T-helper 22 cell (primary cell): Measurements from ENCODE around the gene MINDY4.

Source experiments
- DNase-seq: peaks from one replicate; pipeline ENCODE4 v3.0.0-alpha.2; 2020; ENCODE audit warnings: low read depth

Gene MINDY4

DNA sequence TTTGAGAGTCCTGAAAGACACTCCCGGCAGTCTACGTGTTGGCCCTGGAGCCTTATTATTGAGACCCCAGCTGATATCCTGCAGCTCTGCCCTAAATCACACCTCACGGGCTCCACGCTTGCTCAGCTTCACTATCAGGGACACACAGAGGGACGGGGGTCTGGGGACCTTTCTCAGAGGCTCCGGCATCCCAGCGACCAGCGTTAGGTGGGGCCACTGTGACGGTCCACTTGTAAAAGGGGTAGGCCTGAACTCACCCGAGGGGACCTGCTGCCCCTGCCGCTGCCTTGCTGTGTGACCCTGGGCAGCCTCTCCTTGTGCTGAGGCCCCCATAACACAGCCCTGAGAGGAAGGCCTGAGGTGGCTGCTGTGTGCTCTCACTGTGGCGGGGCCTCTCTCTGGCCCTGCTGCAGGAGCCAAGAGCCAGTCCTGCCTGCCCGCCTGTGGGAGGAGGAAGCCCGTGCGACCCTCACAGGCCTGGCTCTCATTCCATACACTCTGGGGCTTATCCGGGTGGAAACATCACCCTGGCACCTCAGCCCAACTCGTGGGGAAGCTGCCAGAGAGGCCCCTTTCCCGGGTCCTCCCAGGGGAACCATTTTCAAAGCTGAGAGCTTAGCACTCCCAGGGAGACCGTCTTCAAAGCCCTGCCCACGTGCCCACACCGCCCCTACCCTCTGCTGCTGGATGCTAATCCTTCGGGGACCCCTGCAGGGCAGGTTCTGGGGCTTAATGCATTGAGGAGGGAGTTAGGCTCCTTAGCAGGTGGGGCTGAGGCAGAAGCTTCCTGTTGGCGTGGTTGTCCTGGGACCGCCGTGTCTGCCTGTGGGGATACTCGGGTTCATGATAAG, 162.1 kb downstream of the MINDY4 start:
- no peak for DNase-seq

DNA sequence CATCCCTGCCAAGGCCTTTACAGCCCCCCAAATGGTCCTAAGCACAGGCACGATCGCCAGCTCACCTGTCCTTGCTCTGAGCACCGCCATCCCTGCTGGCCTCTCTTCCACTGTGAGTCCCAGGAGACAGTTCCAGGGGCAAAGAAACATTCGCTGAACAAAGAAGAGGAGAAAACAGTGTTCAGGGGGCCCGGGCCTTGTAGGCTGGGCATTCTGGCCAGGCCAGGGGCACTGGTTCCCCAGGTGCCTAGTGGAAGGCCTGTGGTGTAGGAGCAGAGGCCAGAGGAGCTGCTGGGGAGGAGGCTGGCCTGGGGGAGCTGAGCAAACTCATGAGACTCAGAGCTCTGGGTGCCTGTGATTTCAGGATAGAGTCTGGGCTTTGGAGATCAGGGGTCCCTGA, 163.0 kb downstream of the MINDY4 start:
- DNase-seq: no peak

DNA sequence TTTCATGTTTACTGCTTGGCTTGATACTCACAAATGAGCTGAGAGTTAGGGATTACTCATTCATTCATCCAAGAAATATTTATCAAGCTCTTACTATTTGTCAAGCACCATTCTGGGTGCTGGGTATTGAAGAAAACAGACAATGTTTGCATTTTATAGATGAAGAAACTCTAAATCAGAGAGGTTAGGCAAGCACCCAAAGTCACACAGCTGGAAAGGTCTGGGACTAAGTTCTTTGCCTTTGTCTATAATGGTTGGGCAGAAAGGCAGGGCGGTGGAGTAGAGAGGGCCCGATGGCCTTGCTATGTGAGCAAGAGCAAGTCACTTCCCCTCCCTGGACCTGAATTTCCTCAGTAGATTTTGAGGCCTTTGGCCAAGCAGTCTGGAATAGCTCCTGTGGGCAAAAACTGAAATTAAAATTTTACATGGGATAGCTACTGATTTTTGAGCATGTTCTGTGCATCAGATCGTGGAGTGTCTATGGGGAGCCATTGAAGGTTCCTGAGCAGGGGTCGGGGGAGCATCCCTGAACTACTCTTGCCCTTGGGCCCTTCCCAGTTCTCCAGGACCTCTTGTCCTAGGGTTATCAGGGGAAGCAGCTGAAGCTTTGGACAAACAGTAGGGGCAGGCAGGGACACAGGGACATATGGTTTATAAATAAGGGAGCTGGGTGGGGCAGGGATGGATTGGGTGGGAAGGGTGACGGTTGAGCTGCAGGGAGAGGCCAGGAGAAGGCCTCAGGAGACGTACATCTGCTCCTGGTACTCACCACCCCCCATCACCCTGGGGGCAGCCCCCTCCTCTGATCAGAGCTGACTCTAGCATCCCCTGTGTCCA, 163.7 kb downstream of the MINDY4 start:
- no peak for DNase-seq

DNA sequence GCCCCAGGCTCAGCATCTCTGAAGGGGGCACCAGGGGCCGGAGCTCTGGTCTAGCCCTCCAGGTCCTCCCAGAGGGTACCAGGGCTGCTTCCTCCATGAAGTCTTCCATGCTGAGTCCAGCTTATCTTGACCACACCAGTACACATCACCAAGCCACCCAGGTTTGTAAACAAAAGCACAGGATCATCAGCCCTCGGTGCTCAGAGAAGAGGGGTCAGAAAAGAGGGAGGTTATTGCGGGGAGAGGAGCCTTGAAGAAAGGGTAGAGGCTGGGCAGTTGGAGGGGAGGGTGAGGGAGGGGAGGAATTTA, 164.3 kb downstream of the MINDY4 start:
- DNase-seq: no peak

DNA sequence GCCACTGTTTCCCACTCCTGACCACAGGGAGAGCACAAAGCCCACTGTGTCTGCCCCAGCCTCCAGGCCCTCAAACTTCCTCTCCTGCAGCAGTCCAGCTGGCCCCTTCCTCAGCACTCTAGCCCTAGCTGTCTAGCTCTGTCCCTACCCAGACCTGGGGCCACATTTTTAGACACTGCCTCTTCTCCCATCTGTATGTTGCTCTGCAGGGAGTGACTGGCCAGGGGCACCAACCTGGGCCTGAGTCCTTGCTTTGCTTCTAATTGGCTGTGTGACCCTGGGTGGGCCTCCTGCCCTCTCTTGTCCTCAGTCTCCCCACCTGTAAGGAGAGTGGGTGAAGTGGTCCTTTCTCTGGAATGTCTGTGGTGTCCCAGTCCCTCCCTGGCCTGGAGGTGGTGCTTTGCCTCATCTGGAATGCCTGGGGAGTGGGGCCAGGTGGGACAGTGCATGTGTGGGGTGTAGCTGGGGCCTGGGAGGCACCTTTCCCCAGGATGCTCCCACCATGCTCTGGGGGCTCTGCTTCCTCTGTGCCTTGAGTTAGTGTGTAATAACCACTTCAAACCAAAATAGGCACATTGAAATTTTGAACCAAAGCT, 165.5 kb downstream of the MINDY4 start:
- no peak for DNase-seq

DNA sequence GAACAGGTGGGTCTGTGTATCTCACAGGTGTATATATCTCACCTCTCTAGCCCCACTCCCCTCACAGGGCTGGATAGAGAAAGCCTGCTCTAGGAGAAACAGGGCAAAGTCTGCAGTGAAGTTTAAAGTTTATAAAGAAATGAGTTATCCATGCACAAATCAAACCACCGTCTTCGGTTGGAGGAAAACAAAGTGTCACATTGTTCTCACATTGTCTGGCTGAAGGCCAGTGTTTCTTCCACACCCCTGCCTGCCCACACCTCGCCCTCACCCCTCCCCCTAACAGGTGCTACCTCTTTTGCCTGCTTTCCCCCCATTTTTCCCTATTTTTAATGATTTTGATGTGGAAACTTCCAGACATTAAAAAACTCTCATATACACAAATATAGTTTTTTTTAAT, 166.2 kb downstream of the MINDY4 start:
- no peak for DNase-seq

DNA sequence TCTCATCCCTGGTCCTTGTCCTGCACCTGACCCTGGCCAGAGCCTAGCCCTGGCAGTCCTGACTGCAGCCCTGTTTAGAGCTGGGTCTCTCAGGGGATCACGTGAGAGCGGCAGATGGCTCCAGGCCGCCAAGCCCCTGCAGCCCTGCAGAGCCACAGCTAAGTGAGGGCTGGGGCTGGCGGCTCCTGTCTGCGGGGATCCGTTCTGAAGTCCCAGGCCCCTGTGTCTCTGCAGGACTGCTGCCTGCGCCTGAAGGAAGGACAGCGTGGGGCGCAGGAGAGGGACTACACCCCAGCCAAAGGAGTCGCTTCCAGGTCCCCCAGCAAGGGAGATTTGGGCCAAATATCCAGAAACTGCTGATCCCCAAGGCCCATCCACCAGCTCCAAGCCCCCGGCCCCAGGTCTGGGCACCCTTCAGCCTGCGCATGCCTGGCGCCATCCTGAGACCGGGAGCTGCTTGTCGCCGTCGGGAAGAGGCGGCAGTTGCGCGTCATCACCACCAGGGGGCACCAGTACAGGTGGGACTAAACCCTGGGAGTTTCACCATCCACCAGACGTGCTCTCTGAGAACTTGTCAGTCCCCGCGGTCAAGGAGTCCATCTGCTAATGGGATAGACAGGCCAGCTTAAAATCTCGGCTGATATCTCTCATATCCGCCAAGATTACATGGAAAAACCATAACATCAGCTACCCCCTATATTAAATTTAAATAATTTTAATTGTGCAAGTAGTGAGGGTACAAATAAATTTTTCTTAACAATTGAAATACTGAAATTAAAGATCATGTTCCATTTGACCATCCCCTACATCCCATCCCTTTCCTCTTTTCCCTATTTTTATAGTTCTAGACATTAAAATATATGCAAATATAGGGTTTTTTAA, 167.5 kb downstream of the MINDY4 start:
- DNase-seq: peak; percentile 15

DNA sequence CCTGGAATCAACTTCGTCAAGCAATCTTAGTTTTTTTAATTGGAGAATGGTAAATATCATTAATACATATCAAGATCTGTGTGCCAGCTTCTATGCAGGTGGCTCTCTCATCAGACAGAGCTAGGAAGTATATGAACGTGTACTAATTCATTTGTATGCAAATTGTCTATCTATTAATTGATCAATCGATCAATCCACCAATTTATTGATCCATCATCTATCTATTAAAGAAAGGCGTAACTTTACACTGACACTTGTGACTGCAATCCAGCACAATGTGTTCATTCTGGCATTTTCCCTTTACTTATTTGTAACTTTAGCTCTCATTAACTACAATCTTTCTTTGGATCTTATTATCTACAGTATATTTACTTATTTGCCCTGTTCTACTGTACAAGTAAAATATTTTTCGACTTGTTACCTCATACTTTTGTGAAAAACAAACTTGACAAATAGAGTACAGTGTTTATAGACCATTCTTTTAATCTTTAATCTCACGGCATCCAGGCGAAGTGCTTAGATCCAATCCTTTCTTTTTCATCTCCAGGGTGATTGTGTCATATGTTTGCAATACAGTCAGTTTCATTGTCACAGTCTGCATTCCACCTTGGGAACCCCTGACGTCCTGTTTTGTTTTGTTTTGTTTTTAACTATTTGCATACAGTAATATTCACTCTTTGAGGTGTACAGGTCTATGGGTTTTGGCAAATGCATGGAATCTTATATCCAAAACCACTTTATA, 170.5 kb downstream of the MINDY4 start:
- no peak for DNase-seq
